ENCODE results near the gene APPL1. TPM values are rescaled to one million over a fixed set of nuclear protein-coding genes. Genes with fewer than 3 reads are reported as not detected.

The APPL1 gene
- total RNA-seq (2012; rRNA removed) (42.2 and 46.2 TPM in 2 replicates), polyA plus RNA-seq (2012; rRNA removed) (8.3 and 9.6 TPM in 2 replicates), Bru-seq, nascent RNA (percentile 72 among the genes with signal in this experiment), BruChase-seq, experiment 1, labeled RNA remaining after a 6-hour chase (percentile 75 among the genes with signal in this experiment), BruChase-seq, experiment 2, labeled RNA remaining after a 2-hour chase (percentile 82 among the genes with signal in this experiment)
- polyA plus RNA-seq (2012; cell fraction: cytosol; rRNA removed): 2.1 and 2.7 TPM in 2 replicates
- polyA plus RNA-seq (2012; cell fraction: nucleus; rRNA removed; ENCODE audit: low replicate concordance): 1.5 and 8.3 TPM in 2 replicates
- long read RNA-seq, full-length matches to known transcripts: 12 of 34 reads
- long read RNA-seq, partial matches to known transcripts: 19 of 34 reads
- long read RNA-seq, other reads (novel, unspliced or antisense): 3 of 34 reads

- H3K4me2 ChIP-seq (ENCODE audit: low read depth, low read length): peak within 1 kb of the TSS; percentile 97
- peak within 1 kb of the TSS; percentile 98 for H2AFZ ChIP-seq (replicated peaks; ENCODE audit: low read length, poor library complexity)
- no TSS peak for BruUV-seq (replicated peaks)
- dilution Hi-C loops (cut with HindIII; ENCODE audit: low sequenced_read_pairs, unreplicated experiment): no loop called here
- peak; percentile 99 for ATAC-seq (ENCODE audit: low read depth)
- intact Hi-C loops (cut with micrococcal nuclease): loop anchor here (1.0 to 10.0 kb wide), 4 partner anchors 55 to 523 kb away; partner anchors contain the start of gene PDE12
- peak within 1 kb of the TSS; percentile 78 for H3K14ac ChIP-seq (replicated peaks; ENCODE audit: low read depth, low read length)
- DNase-seq: peak; percentile 85
- peak within 1 kb of the TSS; percentile 71 for H3K23ac ChIP-seq (ENCODE audit: low read depth, low read length)
- POLR2A ChIA-PET (ENCODE audit: unreplicated experiment): no interaction called here
- peaks cover 5% of the 10 kb centered on the region; the same call in 1 of the 2 replicates for H3K9me1 ChIP-seq (ENCODE audit: insufficient read depth, low read length)
- H4K91ac ChIP-seq (ENCODE audit: insufficient read depth, low read depth, low read length): peak within 1 kb of the TSS; percentile 59; the same call in 1 of the 2 replicates
- in situ Hi-C loops (cut with MboI; ENCODE audit: low sequenced_read_pairs): no loop called here
- H2BK20ac ChIP-seq (ENCODE audit: low read depth, low read length): no peak within 1 kb of the TSS
- H3K27me3 ChIP-seq (ENCODE audit: control insufficient read depth, insufficient read depth, low read length): no peaks in the 10 kb centered on the region
- peaks cover 2% of the 10 kb centered on the region; the same call in 1 of the 2 replicates for H3K4me1 ChIP-seq (ENCODE audit: control insufficient read depth, insufficient read depth, low read length)
- peak within 1 kb of the TSS; percentile 57 for H4K5ac ChIP-seq (ENCODE audit: low read depth, low read length)
- H3K4ac ChIP-seq (ENCODE audit: low read depth, low read length): peak within 1 kb of the TSS; percentile 64
- peak within 1 kb of the TSS; percentile 94 for H2AK9ac ChIP-seq (replicated peaks; ENCODE audit: low read depth, low read length, poor library complexity)
- H2BK15ac ChIP-seq (ENCODE audit: low read depth, low read length): no peak within 1 kb of the TSS
- H3K9ac ChIP-seq (ENCODE audit: low read depth, low read length): peak within 1 kb of the TSS; percentile 64
- H3K18ac ChIP-seq (ENCODE audit: low read depth, low read length): peak within 1 kb of the TSS; percentile 46; the same call in 1 of the 2 replicates
- peak within 1 kb of the TSS; percentile 86 for H3K4me3 ChIP-seq (ENCODE audit: insufficient read depth, low read depth, low read length)
- peak within 1 kb of the TSS; percentile 72 for H3K27ac ChIP-seq (ENCODE audit: insufficient read depth, low read length)
- no peak within 1 kb of the TSS for H2AK5ac ChIP-seq (ENCODE audit: low read depth, low read length)
- WGBS, 2 experiments (ENCODE audit: extremely low coverage in 2 of 2, insufficient read length in 1 of 2): 2% methylated on average over 29 of the region's 71 CpGs; no CpG with 5 or more reads in 1 of the 2 experiments
- H3K9me3 ChIP-seq (ENCODE audit: control insufficient read depth, insufficient read depth, low read length): no peaks in the 10 kb centered on the region
- H4K8ac ChIP-seq (ENCODE audit: low read depth in 2 of 2, low read length in 2 of 2): peak within 1 kb of the TSS; percentile 26 to 28; a peak in 3 of 4 replicates
- H4K20me1 ChIP-seq (ENCODE audit: insufficient read depth, low read length): peaks cover 20% of the 10 kb centered on the region
- CTCF ChIA-PET: no interaction called here
- peak within 1 kb of the TSS; percentile 47; the same call in 1 of the 2 replicates for H3K56ac ChIP-seq (ENCODE audit: extremely low read depth, insufficient read depth, low read length)
- H2BK5ac ChIP-seq (ENCODE audit: low read depth, low read length, poor library complexity, severe bottlenecking): peak within 1 kb of the TSS; percentile 64
- 0 out of 2 replicates have a peak within 1 kb of the TSS, but pooled peaks have one; percentile 21 for H2BK120ac ChIP-seq (ENCODE audit: low read depth, low read length)
- peaks cover 11 to 34% of the 10 kb centered on the region in 2 experiments for H3K79me1 ChIP-seq (ENCODE audit: low read depth in 1 of 2, low read length in 2 of 2)
- H3K36me3 ChIP-seq (ENCODE audit: control insufficient read depth, insufficient read depth, low read length): no peaks in the 10 kb centered on the region; the same call in 1 of the 2 replicates
- TF ChIP-seq RCOR1 (IDR thresholded peaks at IDR 0.05; ENCODE audit: insufficient replicate concordance, low read length): peak; percentile 37
- no peak for TF ChIP-seq CTCF (conservative IDR thresholded peaks at IDR 0.05; ENCODE audit: low read depth, low read length)
- TF ChIP-seq MXI1 (IDR thresholded peaks at IDR 0.05; ENCODE audit: borderline replicate concordance, low read depth, low read length): 0 out of 2 replicates have a peak, but pooled peaks have one; percentile 8
- TF ChIP-seq USF2 (IDR thresholded peaks at IDR 0.05; ENCODE audit: low read depth, low read length): no peak
- TF ChIP-seq MAZ (IDR thresholded peaks at IDR 0.05; ENCODE audit: borderline replicate concordance, low read depth, low read length): peak; percentile 58; the same call in 1 of the 2 replicates
- no peak for TF ChIP-seq FOS (IDR thresholded peaks at IDR 0.05; ENCODE audit: low read depth, low read length)
- no peak for TF ChIP-seq NFE2L2 (IDR thresholded peaks at IDR 0.05; ENCODE audit: low read depth, low read length)
- no peak for TF ChIP-seq CEBPB (IDR thresholded peaks at IDR 0.05; ENCODE audit: low read depth, low read length)
- no peak for TF ChIP-seq CHD1 (IDR thresholded peaks at IDR 0.05; ENCODE audit: low read depth, low read length)
- TF ChIP-seq ELK1 (IDR thresholded peaks at IDR 0.05; ENCODE audit: borderline replicate concordance, low read depth, low read length): no peak
Observed at GRCh38 chr3:57227204-57227929, at the start of gene APPL1. Gene APPL1, plus strand, starts transcription at chr3:57227729. Its CDS starts 155 bp downstream, at chr3:57227884.

Measured in IMR-90 (cell line).